A549 treated with CpdA at 1 μM for 4 hours (cell line): ENCODE data around the gene CSF1. TPM values are rescaled to one million over a fixed set of nuclear protein-coding genes. Genes with fewer than 3 reads are reported as not detected.

Source experiments
- total RNA-seq: library from RNA; stranded (reverse); fragments of 200-300 nt; extraction: Qiagen RNA extraction; gene quantifications from 5 replicates; pipeline ENCODE4 v1.2.3, GENCODE V29; 2022; ENCODE audit warnings: low read depth

The CSF1 gene, protein sequence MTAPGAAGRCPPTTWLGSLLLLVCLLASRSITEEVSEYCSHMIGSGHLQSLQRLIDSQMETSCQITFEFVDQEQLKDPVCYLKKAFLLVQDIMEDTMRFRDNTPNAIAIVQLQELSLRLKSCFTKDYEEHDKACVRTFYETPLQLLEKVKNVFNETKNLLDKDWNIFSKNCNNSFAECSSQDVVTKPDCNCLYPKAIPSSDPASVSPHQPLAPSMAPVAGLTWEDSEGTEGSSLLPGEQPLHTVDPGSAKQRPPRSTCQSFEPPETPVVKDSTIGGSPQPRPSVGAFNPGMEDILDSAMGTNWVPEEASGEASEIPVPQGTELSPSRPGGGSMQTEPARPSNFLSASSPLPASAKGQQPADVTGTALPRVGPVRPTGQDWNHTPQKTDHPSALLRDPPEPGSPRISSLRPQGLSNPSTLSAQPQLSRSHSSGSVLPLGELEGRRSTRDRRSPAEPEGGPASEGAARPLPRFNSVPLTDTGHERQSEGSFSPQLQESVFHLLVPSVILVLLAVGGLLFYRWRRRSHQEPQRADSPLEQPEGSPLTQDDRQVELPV
- 18.1 to 27.0 TPM (median 25.7 TPM) in 5 replicates for total RNA-seq

DNA sequence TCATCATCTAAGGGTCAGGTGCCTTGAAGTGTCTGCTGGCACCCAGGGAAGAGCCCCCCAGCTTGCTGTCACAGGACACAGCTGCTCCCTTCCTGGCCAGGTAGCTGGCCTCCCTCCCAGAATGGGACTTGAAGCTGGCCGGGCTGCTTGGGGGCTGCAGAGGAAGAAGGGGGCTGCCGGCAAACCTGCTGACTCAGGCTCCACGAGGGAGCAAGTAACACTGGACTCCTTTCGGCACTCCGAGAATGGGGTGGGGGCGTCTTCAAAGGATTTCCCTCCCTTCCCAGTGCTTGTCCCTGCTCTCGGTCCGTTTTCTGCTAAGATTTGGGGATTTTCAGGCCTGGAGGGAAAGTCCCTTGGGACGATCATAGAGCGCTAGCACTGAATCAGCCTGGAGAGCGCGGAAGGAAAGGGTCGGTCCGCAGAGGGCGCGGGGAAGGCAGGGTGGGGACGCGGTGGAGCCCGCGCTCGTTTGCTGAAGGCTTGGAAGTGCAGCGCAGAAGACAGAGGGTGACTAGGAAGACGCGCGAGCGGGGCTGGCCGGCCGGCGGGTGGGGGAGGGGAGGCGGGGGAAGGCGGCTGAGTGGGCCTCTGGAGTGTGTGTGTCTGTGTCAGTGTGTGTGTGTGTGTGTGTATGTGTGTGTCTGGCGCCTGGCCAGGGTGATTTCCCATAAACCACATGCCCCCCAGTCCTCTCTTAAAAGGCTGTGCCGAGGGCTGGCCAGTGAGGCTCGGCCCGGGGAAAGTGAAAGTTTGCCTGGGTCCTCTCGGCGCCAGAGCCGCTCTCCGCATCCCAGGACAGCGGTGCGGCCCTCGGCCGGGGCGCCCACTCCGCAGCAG lies at the start of gene CSF1:
Gene CSF1 (plus strand): TSS at position 727 of the 840 bp plus-strand sequence. CDS start 175 bp downstream, outside the sequence.

Other genes with a start within 250 kb of the CSF1 start
- gene GSTM2, start 242.8 kb upstream of the CSF1 start, total RNA-seq = 3.2 to 5.1 TPM (median 3.4 TPM) in 5 replicates
- not detected in 5 replicates for gene GSTM1, start 223.0 kb upstream of the CSF1 start, total RNA-seq
- not detected in 5 replicates for gene GSTM5, start 198.6 kb upstream of the CSF1 start, total RNA-seq
- 21.7 to 28.1 TPM (median 24.7 TPM) in 5 replicates for gene GSTM3, start 169.8 kb upstream of the CSF1 start, total RNA-seq
- 0.87 to 1.8 TPM (median 1.2 TPM) in 5 replicates for gene EPS8L3, start 146.9 kb upstream of the CSF1 start, total RNA-seq
- 46.9 to 56.1 TPM (median 51.4 TPM) in 5 replicates for gene AHCYL1, start 73.9 kb downstream of the CSF1 start, total RNA-seq
- gene STRIP1, start 123.8 kb downstream of the CSF1 start, total RNA-seq = 11.2 to 14.5 TPM (median 13.2 TPM) in 5 replicates
- gene ALX3, start 159.8 kb downstream of the CSF1 start, total RNA-seq = not detected in 5 replicates
- not detected in 5 replicates for gene UBL4B, start 201.6 kb downstream of the CSF1 start, total RNA-seq
- 5.2 to 6.8 TPM (median 5.8 TPM) in 5 replicates for gene SLC6A17, start 239.6 kb downstream of the CSF1 start, total RNA-seq